Hepatocyte (in vitro differentiated cells): ENCODE results near the gene ZNF620.

Experiments
- EZH2 ChIP-seq: fragments of 200-600 bp; sonication (generic); IDR thresholded peaks from 2 replicates; pipeline ENCODE4 v1.6.1; 2016; ENCODE audit warnings: antibody characterized with exemption, mild to moderate bottlenecking, borderline replicate concordance
- EZH2phosphoT487 ChIP-seq: fragments of 200-600 bp; sonication (generic); IDR thresholded peaks from one replicate; pipeline ENCODE4 v1.6.1; 2018; ENCODE audit warnings: antibody characterized with exemption, mild to moderate bottlenecking, low read depth, moderate library complexity; ENCODE audit not compliant: unreplicated experiment, severe bottlenecking
- TF ChIP-seq, protein P1 (sequence below): fragments of 200-600 bp; sonication (generic); IDR thresholded peaks from 2 replicates; pipeline ENCODE4 v1.5.1; 2016; ENCODE audit warnings: antibody characterized with exemption, mild to moderate bottlenecking; ENCODE audit not compliant: poor library complexity

DNA sequence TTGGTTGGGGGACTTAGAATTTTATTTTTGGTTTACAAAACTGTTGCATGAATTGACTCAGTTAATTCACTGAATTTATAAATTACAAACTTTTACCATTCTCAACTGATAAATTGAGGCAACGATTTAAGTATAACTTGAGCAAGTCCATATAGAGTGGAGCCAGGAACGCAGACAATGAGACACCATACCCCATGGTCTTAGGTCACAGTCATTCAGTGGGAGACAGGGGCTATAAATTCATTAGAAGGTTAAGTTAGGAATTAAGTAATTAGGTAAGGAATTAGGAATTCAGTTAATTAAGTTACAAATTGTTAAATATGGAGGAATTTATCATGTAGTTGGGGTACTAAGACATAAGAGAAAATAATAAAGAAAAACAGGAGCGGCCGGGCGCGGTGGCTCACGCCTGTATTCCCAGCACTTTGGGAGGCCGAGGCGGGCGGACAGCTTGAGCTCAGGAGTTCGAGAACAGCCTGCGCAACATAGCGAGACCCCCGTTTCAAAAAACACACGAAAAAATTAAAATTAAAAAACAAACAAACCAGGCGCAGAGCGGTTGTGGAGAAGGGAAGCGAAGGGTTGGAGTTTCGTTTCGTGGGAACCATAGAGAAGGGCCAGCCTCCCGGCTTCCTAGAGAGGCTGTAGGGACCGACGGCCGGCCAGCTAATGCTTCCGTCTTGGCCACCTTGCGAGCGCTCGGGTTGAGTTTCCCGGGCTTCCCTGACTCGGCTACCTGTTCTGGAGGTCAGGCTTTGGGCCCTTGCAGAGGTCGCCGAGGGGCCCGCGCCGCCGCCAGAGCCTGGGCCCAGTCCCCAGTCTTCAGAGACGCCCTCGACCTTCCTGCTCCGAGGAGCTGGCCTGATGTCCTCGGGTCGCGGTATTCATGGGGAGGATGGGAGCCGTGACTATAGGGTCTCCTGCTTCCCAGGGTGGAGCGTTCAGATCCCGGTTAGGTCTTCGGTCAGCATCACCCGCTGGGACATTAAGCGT is 29.1 kb upstream of the ZNF620 start, which contains the start of gene ZNF619:
- TF ChIP-seq, protein P1, sequence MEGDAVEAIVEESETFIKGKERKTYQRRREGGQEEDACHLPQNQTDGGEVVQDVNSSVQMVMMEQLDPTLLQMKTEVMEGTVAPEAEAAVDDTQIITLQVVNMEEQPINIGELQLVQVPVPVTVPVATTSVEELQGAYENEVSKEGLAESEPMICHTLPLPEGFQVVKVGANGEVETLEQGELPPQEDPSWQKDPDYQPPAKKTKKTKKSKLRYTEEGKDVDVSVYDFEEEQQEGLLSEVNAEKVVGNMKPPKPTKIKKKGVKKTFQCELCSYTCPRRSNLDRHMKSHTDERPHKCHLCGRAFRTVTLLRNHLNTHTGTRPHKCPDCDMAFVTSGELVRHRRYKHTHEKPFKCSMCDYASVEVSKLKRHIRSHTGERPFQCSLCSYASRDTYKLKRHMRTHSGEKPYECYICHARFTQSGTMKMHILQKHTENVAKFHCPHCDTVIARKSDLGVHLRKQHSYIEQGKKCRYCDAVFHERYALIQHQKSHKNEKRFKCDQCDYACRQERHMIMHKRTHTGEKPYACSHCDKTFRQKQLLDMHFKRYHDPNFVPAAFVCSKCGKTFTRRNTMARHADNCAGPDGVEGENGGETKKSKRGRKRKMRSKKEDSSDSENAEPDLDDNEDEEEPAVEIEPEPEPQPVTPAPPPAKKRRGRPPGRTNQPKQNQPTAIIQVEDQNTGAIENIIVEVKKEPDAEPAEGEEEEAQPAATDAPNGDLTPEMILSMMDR, result no peak
- TF ChIP-seq EZH2 (no peak), EZH2phosphoT487 (no peak)
